ENCODE data around the gene LANCL2. TPM values are rescaled to one million over a fixed set of nuclear protein-coding genes. Genes with fewer than 3 reads are reported as not detected.

The LANCL2 gene
- total RNA-seq, 1 experiment from 2014 or later, result 26.4 TPM

DNA sequence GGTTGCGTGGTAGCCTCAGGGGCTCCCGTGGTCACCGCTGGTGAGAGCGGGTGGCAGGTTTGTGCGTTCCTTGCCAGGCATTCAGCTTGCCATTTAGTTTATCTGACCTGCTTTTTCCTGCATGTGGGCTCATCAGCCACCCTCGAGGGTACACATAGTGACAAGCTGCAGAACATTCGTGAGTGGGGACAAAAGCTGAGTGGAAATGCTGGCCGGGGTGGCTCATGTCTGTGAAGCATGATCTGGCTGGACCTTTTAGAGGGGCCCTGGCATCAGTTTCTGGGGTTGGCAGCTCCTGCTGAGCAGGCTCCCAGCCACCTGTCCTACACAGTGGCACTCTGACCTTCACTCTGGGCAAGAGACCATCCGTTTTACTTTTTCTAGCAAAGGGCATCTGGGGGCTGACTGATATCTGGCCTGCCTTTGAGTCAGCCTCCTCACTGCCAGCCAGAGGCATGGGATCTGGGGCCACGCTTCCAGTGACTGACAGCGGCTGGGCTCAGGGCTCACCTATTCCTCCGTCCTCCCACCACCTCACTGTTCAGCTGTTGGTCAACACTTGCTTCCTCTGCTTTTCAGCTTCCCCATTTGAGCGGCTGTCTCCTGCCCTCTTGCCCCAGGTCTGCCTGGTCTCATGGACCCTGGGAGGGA lies 75.0 kb downstream of the LANCL2 start:
- no peak overlapping the region for H2BK120ac ChIP-seq (ENCODE audit: low read depth, low read length, poor library complexity, severe bottlenecking)
- Mint-ChIP-seq H3K36me3 (ENCODE audit: insufficient read depth in 1 of 3, low read depth in 3 of 3) (no peaks in the 10 kb centered on the region), H3K27ac (peak overlapping the region in 1 of 3 experiments; percentile 50; a peak in 1 of 7 replicates), H3K9me3 (no peaks in the 10 kb centered on the region), H3K27me3 (ENCODE audit: low read depth) (peaks cover 3% of the 10 kb centered on the region; the same call in 1 of the 2 replicates), H3K4me3 (no peak overlapping the region), H3K4me1 (peaks cover 6 to 7% of the 10 kb centered on the region in 2 experiments; a peak in 3 of 4 replicates)
- H3K23ac ChIP-seq (ENCODE audit: insufficient read length, low read depth, low read length), result no peak overlapping the region
- no peak overlapping the region for H2BK12ac ChIP-seq (ENCODE audit: insufficient read length, low read depth, low read length)
- no peak overlapping the region for H3K4me2 ChIP-seq (ENCODE audit: insufficient read depth, insufficient read length, low read length)
- no CpG with 5 or more reads among the region's 13 CpGs for WGBS (ENCODE audit: extremely low coverage, insufficient read length, low lambda C conversion rate)
- no peak overlapping the region for H3K9ac ChIP-seq (ENCODE audit: extremely low read depth, insufficient read length, low read length)
- H3K9me3 ChIP-seq (ENCODE audit: control insufficient read depth, low read depth, low read length), result no peaks in the 10 kb centered on the region
- no peak for DNase-seq
- no peak overlapping the region for H4K5ac ChIP-seq (ENCODE audit: insufficient read length, low read depth, low read length)
- H4K91ac ChIP-seq (ENCODE audit: insufficient read length, low read depth, low read length), result no peak overlapping the region
- no peaks in the 10 kb centered on the region for H3K4me1 ChIP-seq (ENCODE audit: insufficient read depth, low read length)
- no peak overlapping the region for H3K14ac ChIP-seq (ENCODE audit: insufficient read depth, low read length)
- H3K23me2 ChIP-seq (ENCODE audit: insufficient read length, low read depth, low read length, poor library complexity, severe bottlenecking), result no peaks in the 10 kb centered on the region
- H4K20me1 ChIP-seq (ENCODE audit: control insufficient read depth, insufficient read depth, insufficient read length), result no peaks in the 10 kb centered on the region
- H4K8ac ChIP-seq (replicated peaks; ENCODE audit: insufficient read length, low read depth, low read length), result no peak overlapping the region
- no peak overlapping the region for H2BK5ac ChIP-seq (ENCODE audit: insufficient read length, low read length)
- no peak overlapping the region for H2AFZ ChIP-seq (ENCODE audit: low read length)
- H3K18ac ChIP-seq (ENCODE audit: insufficient read length, low read depth, low read length), result no peak overlapping the region
- H2BK20ac ChIP-seq (ENCODE audit: low read depth, low read length, poor library complexity, severe bottlenecking), result no peak overlapping the region
- no peak overlapping the region for H3K56ac ChIP-seq (ENCODE audit: insufficient read length, low read depth, low read length)
- H2AK5ac ChIP-seq (ENCODE audit: insufficient read length, low read length), result no peak overlapping the region
- H3T11ph ChIP-seq (ENCODE audit: low read length), result no peak overlapping the region
- no peaks in the 10 kb centered on the region for H3K79me2 ChIP-seq (ENCODE audit: insufficient read depth, low read length)
- TF ChIP-seq, protein P1, sequence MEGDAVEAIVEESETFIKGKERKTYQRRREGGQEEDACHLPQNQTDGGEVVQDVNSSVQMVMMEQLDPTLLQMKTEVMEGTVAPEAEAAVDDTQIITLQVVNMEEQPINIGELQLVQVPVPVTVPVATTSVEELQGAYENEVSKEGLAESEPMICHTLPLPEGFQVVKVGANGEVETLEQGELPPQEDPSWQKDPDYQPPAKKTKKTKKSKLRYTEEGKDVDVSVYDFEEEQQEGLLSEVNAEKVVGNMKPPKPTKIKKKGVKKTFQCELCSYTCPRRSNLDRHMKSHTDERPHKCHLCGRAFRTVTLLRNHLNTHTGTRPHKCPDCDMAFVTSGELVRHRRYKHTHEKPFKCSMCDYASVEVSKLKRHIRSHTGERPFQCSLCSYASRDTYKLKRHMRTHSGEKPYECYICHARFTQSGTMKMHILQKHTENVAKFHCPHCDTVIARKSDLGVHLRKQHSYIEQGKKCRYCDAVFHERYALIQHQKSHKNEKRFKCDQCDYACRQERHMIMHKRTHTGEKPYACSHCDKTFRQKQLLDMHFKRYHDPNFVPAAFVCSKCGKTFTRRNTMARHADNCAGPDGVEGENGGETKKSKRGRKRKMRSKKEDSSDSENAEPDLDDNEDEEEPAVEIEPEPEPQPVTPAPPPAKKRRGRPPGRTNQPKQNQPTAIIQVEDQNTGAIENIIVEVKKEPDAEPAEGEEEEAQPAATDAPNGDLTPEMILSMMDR (conservative IDR thresholded peaks at IDR 0.05), result no peak
- H2BK15ac ChIP-seq (ENCODE audit: low read depth, low read length), result no peak overlapping the region
- no peaks in the 10 kb centered on the region for H3K27me3 ChIP-seq (ENCODE audit: insufficient read depth, low read length)
- no peak overlapping the region for H3K27ac ChIP-seq (ENCODE audit: insufficient read length, low read depth, low read length)
- no peaks in the 10 kb centered on the region for H3K79me1 ChIP-seq (ENCODE audit: insufficient read depth, low read depth, low read length, poor library complexity, severe bottlenecking)
- no peak overlapping the region for H3K4ac ChIP-seq (ENCODE audit: low read depth, low read length)

All from H9 (cell line).